Thoracic aorta (tissue), 2 donors: ENCODE measurements around the gene PTPRN2. TPM values are rescaled to one million over a fixed set of nuclear protein-coding genes. Genes with fewer than 3 reads are reported as not detected.

Source experiments
- ATAC-seq: fragments of 150-250 bp; one replicate; pipeline ENCODE4 v1.8.0; 2017; ENCODE audit warnings: low read depth; ENCODE audit not compliant: insufficient number of reproducible peaks, low FRiP score
- DNase-seq: peaks from one replicate; pipeline ENCODE4 v3.0.0-alpha.2; 2020; ENCODE audit warnings: low spot score
- H3K27ac ChIP-seq, 2 donors: fragments of 200-600 bp; sonication (generic); 1 replicate in 1 of 2; 2 replicates in 1 of 2; pipeline ENCODE4 v1.5.1; 2016; ENCODE audit warnings: mild to moderate bottlenecking in 2 of 2, moderate library complexity in 2 of 2
- H3K27me3 ChIP-seq: fragments of 200-600 bp; sonication (generic); replicated peaks from 2 replicates; pipeline ENCODE4 v1.6.0; 2016; ENCODE audit warnings: mild to moderate bottlenecking; ENCODE audit not compliant: insufficient read depth
- H3K36me3 ChIP-seq: fragments of 200-600 bp; sonication (generic); one replicate; pipeline ENCODE4 v1.5.1; 2016
- H3K4me1 ChIP-seq, 2 donors: fragments of 200-600 bp; sonication (generic); 1 replicate in 1 of 2; 2 replicates in 1 of 2; pipeline versions ENCODE4 v1.5.1 to v1.6.0; 2016; ENCODE audit warnings: low read depth in 2 of 2, mild to moderate bottlenecking in 1 of 2; ENCODE audit not compliant: control insufficient read depth in 1 of 2
- H3K4me3 ChIP-seq: fragments of 200-600 bp; sonication (generic); 2 replicates; pipeline ENCODE4 v1.5.1; 2016; ENCODE audit warnings: mild to moderate bottlenecking
- H3K9me3 ChIP-seq: fragments of 200-600 bp; sonication (generic); 2 replicates; pipeline ENCODE4 v1.5.1; 2016
- total RNA-seq, 2 donors: library from RNA; depleted of rRNA; stranded (reverse); fragments of >200 nt; gene quantifications; one replicate each; pipeline versions ENCODE4 v1.1.0 to v1.2.3, GENCODE V29; 2016
- TF ChIP-seq, protein P1 (sequence below): fragments of 200-600 bp; sonication (generic); IDR thresholded peaks from one replicate; pipeline ENCODE4 v1.5.1; 2019; ENCODE audit warnings: antibody characterized with exemption

PTPRN2 gene
- total RNA-seq, 2 donors from 2014 or later = 2.2 to 3.1 TPM

DNA sequence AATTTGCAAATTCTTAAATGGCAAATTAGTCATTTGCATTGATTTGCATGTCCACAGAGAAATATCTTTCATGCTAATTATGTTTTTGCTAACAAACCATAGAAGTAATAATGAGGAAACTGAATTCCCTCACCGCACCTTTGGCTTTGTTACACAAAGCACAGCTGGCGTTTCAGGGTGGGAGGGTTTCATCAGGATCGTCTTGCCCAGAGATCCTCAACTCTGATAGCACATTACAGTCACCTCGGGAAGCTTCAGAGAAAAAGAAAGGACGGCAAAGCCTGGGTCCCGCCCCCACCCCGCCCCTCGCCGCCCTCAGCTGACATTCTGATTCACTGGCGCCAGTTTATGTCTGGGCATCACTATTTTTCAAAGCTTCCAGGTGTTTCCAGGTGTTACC, 119.4 kb downstream of the PTPRN2 start:
- Histone ChIP-seq H3K27me3 (no peaks in the 10 kb centered on the region), H3K27ac (no peak overlapping the region), H3K36me3 (no peaks in the 10 kb centered on the region), H3K9me3 (no peaks in the 10 kb centered on the region), H3K4me3 (no peak overlapping the region), H3K4me1 (no peaks in the 10 kb centered on the region)
- TF ChIP-seq, protein P1, sequence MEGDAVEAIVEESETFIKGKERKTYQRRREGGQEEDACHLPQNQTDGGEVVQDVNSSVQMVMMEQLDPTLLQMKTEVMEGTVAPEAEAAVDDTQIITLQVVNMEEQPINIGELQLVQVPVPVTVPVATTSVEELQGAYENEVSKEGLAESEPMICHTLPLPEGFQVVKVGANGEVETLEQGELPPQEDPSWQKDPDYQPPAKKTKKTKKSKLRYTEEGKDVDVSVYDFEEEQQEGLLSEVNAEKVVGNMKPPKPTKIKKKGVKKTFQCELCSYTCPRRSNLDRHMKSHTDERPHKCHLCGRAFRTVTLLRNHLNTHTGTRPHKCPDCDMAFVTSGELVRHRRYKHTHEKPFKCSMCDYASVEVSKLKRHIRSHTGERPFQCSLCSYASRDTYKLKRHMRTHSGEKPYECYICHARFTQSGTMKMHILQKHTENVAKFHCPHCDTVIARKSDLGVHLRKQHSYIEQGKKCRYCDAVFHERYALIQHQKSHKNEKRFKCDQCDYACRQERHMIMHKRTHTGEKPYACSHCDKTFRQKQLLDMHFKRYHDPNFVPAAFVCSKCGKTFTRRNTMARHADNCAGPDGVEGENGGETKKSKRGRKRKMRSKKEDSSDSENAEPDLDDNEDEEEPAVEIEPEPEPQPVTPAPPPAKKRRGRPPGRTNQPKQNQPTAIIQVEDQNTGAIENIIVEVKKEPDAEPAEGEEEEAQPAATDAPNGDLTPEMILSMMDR = no peak
- ATAC-seq = no peak
- no peak for DNase-seq

DNA sequence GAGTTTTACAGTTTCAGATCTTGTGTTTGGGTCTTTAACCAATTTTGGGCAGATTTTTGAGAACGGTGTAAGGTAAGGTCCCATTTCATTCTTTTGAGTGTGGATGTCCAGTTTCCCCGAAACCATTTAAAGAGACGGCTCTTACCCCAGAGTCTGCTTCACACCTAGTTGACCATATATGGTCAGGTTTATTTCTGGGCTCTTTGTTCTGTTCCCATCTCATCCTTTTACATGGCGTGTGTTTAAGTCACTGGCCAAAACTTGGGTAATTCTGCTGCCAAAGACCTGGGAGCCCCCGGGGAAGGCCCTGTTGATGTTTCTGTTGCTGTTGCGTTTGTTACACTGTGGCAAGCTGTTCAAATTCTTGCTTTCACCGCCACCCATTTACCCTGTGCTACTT, 120.1 kb downstream of the PTPRN2 start:
- ATAC-seq = no peak
- H3K9me3 ChIP-seq = no peaks in the 10 kb centered on the region
- no peaks in the 10 kb centered on the region for H3K4me1 ChIP-seq
- no peak overlapping the region for H3K4me3 ChIP-seq
- TF ChIP-seq, protein P1 = no peak
- DNase-seq = no peak
- no peak overlapping the region for H3K27ac ChIP-seq
- H3K36me3 ChIP-seq = no peaks in the 10 kb centered on the region
- H3K27me3 ChIP-seq = no peaks in the 10 kb centered on the region

DNA sequence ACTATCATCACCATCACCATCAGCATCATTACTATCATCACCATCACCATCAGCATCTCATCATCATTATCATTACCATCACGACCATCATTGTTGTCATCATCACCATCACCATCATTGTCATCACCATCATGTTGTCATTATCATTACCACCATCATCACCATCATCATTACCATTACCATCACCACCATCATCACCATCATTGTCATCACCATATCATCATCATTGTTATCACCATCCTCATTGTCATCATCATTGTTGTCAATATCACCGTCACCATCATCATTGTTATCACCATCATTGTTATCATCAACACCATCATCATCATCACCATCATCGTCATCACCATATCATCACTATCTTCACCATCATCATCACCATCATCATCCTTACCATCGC, 124.3 kb downstream of the PTPRN2 start:
- TF ChIP-seq, protein P1 = no peak
- Histone ChIP-seq H3K27ac (no peak overlapping the region), H3K4me3 (no peak overlapping the region), H3K27me3 (no peaks in the 10 kb centered on the region), H3K4me1 (no peaks in the 10 kb centered on the region), H3K9me3 (no peaks in the 10 kb centered on the region), H3K36me3 (no peaks in the 10 kb centered on the region)
- DNase-seq = no peak
- no peak for ATAC-seq

DNA sequence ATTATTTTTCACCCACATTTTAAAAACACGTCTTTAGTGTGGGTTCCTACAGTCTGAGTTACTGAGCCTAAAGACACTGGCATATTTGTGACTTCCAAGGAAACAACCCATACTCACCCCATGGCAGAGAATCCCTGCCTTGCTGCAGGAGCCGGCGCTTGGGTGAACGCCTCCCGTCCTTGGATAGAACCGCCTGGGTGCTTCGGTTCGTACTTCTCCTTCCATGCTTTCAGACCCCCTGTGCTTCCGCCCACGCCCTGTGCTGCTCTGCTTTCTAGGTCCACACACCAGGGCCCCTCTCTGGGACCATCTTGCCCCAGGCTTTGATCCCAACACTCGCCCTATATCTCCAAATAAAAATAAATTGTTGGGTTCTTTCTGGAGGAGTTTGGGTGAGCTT, 125.8 kb downstream of the PTPRN2 start:
- Histone ChIP-seq H3K27ac (no peak overlapping the region), H3K9me3 (no peaks in the 10 kb centered on the region), H3K27me3 (no peaks in the 10 kb centered on the region), H3K36me3 (no peaks in the 10 kb centered on the region), H3K4me1 (no peaks in the 10 kb centered on the region), H3K4me3 (no peak overlapping the region)
- no peak for ATAC-seq
- TF ChIP-seq, protein P1 = no peak
- DNase-seq = no peak

DNA sequence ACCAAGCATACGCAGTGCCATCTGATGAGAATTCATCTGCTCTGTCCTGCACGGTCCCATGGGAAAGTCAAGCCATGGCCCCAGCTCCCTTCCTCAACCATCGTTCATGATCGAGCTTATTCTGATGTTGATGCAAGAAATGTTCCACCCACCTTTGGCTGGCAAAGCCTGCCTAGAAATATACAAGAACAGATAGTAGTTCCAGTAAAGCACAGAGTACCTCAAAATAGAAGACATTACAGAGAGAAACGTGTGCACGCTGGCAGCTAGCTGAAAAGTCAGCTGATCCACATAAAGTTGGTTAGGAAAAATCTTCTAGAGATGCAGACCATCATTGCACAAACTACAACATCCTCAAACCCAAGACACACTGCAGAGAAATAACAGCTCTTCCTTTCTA, 127.0 kb downstream of the PTPRN2 start:
- TF ChIP-seq, protein P1 = no peak
- no peak for DNase-seq
- Histone ChIP-seq H3K4me3 (no peak overlapping the region), H3K27ac (no peak overlapping the region), H3K27me3 (no peaks in the 10 kb centered on the region), H3K4me1 (no peaks in the 10 kb centered on the region), H3K36me3 (no peaks in the 10 kb centered on the region), H3K9me3 (no peaks in the 10 kb centered on the region)
- no peak for ATAC-seq
